ENCODE measurements around the gene PABPN1.

Gene PABPN1

GRCh38 chr14:23359722-23360447, 38.6 kb downstream of the PABPN1 start:
- no peak for DNase-seq

- DNase-seq = no peak
Observed at GRCh38 chr14:23360496-23360895, 39.2 kb downstream of the PABPN1 start.

DNA sequence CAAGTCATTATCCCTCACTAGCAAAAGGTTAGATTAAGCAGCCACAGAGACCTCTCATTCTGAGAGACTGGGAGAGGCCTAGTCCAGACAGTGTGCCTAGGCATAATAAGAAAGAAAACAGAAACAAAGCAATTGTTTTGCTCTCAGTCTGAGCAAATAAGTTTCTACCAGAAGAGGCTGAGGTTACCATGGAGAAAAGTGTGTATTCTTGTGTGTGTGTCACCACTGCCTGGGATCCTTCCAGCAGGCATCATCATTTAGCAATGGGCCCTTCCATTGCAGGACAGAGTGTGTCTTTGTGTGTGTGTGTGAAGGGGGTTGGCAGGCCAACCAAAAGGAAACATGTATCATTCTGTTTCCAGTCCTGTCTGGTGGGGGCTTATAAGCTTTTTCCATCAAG, 40.1 kb downstream of the PABPN1 start:
- no peak for DNase-seq

GRCh38 chr14:23361763-23362162, 40.5 kb downstream of the PABPN1 start:
- no peak for DNase-seq

DNA sequence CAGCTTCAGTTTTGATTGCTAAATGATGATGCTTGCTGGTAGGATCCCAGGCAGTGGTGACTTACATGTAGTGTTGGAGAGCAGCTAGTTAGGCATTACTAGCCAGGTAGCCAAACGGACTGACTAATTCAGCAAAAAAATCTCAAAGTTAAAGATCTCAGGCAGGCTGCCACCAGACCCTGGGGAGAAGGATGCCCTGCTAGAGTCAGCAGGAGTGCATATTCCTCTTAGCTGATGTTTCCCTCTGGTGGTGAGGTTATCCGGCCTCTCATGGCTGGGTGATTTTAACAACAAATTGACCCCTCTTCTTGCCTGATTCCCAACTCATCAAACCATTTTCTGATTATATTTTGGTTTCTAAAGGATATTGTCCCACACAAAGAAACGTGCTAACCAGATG, 40.9 kb downstream of the PABPN1 start:
- DNase-seq = no peak

GRCh38 chr14:23364164-23365035, 43.1 kb downstream of the PABPN1 start:
- no peak for DNase-seq

DNA sequence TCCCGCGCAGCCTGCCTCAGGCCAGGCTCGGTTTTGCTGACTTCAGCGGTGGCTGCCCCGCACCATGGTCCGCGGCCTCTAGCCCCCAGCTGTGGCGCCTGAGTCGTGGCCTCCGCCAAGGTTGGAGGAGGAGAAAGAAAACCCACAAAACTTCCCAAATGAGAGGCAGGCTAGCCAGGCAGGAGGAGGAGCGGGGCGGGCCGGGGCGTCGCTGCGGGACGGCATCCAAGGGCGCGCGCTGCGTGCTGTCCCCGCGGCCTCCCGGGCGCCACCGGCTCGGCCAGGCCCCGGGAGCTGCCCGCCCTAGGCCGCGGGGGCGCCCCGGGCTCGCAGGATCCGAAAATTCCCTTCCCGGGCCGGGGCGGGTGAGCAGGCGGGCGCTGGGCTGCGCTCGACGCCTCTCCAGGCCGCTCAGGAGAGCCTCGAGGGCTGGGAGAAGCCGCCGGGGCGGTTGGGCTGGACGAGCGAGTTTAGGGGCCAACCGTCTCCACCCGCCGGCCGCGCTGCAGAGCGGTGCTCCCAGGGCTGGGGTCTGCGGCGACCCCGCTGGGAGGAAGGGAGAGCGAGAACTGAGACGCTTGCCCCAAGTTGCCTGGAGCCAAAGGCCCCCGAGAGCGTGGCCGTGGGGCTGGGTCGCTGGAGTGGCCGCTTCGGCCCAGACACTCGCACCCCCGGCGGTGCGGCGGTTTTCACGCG, 43.9 kb downstream of the PABPN1 start, which contains the start of gene EFS:
Gene EFS, minus strand, starts transcription at position 137 of the 696 bp plus-strand sequence. CDS start 147 bp downstream, outside the sequence.
- no peak for DNase-seq

- DNase-seq = no peak
Observed at GRCh38 chr14:23365732-23366425, 44.6 kb downstream of the PABPN1 start.

DNA sequence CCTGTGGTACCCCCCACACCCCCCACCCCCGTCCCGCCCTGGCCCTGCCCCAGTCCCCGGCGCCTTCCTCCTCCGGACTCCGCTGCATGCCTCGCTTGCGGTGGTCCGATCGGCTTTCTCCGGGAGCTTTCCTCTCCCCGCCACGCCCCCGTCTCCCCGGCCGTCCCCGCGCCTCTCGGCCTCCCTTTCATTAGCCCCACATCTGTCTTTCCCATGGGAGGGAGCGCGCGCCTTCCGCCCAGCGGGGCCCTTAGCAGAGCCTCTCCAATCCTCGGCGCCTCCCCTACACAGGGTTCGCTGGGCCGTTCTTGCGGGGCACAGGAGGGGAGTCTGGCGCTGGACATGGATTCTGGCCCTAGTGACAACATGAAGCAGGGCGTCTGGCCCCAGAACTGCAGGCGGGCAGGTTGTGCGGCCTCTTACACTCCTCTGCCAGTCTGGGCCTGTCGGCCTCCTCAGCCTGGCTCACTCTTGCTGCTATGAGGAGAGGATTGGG, 45.2 kb downstream of the PABPN1 start:
- no peak for DNase-seq

DNA sequence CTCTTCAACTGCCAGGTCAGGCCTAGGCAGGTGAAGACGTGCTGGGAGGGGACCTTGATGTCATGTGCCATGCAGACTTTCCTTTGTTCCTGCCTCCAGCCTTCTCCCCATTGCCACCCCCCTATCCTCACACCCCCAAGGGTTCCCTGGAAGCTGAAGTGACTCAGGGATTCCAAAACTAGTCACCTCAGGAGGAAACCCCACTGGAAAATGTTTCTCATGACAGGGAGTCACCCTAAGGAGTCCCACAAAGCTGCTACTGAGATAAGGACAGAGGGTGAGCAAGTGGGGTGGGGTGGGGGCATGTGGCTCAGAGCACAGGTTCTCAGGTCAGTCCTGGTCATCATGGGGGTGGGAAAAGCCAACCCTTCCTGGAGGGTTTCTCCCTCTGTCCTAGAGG, 49.0 kb downstream of the PABPN1 start:
- no peak for DNase-seq

DNA sequence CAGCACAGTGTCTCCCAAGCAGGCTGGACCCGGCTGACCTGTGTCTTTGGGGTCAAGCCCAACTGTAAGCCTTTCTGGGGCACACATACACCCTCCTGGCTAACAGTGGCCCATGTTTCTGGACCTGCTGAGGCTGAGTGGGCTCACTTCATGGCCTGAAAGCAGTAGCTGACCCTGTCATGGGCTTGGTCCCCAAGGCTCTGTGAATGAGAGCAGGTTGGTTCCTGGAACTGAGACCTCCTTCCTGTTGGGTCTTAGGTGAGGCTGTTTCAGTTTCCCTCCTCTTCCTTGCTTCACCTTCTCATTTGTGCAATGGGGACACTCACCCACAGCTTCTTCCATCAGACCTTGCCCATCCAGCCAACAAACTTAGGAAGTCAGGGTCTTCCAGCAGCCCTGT, 50.6 kb downstream of the PABPN1 start:
- DNase-seq = no peak

- DNase-seq = no peak
Observed at GRCh38 chr14:23372509-23372908, 51.3 kb downstream of the PABPN1 start, which contains the start of gene IL25. Gene IL25, plus strand, starts transcription at chr14:23372809.

- DNase-seq = no peak
Observed at GRCh38 chr14:23373041-23373440, 51.8 kb downstream of the PABPN1 start.

Measured in NCI-H187 treated with DMSO at 0.1 percent for 48 hours (cell line).